GM18517 (cell line): ENCODE results near the gene ROBO4.

ENCODE experiments used
- ATAC-seq: cut with Tn5 transposase; IDR thresholded peaks from one replicate; pipeline ENCODE4 v1.9.1; 2021; ENCODE audit warnings: mild to moderate bottlenecking, moderate library complexity; ENCODE audit not compliant: unreplicated experiment

ROBO4 gene

DNA sequence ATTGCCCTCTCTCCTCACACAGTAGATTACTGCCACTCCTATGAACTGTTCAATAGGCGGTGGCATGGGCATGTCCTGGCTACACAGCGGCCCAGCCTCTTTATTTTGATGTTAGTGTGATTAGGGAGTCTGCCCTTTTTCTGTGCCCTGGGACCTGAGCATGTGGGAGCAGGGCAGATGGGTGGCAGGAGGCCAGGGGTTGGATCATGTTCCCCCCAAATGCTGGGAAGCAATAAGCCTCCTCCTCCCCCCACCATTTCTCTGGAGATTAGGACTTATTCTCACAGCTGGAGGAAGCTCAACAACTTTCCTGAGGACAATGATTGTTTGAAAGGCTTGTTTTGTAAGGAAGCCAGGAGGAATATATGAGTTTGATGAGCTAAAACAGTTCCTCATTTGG is 22.2 kb upstream of the ROBO4 start:
- no peak for ATAC-seq

GRCh38 chr11:124918950-124919349 is 21.3 kb upstream of the ROBO4 start, which contains the start of gene HEPN1:
Gene HEPN1 (plus strand): TSS chr11:124919250.
- ATAC-seq = no peak

DNA sequence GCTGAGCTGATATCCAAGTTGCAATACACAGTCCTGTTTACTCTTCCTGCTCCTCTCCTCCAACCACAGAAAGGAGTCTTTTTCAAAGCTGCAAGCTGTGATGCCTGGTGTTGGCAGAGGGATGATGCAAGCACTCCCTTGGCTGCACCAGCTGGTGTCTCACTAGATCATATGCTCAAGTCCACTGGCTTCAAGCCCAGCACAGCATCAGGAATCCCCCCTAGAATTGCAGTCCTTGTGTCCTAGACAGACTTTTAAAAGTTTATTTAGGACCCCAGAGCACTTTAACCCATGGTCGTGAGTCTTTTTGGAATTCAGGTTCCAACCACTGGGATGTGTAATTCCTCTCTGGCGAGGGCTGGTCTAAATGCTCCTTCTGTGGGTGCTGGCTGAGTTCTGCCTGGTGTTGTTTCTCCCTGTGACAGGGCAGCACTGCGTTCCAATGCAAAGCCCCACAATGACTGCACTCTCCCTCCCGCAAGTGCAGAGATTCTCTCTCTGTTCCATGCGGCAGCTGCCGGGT is 19.5 kb upstream of the ROBO4 start:
- ATAC-seq = no peak

DNA sequence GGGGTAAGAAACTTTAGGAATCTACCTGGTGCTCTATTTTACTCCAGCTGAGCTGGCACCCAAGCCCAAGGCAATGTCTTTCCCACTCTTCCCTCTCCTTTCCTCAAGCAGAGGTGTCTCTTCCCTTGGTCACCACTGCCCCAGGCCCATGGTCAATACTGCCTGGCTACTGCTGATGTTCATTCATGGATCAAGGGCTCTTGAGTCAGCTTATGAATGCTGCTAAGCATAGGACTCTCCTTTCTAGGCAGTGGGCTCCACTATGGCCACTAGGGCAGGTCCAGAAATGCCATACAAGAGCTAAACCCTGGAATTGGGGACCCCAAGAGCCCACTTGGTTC is 18.7 kb upstream of the ROBO4 start:
- ATAC-seq = no peak

DNA sequence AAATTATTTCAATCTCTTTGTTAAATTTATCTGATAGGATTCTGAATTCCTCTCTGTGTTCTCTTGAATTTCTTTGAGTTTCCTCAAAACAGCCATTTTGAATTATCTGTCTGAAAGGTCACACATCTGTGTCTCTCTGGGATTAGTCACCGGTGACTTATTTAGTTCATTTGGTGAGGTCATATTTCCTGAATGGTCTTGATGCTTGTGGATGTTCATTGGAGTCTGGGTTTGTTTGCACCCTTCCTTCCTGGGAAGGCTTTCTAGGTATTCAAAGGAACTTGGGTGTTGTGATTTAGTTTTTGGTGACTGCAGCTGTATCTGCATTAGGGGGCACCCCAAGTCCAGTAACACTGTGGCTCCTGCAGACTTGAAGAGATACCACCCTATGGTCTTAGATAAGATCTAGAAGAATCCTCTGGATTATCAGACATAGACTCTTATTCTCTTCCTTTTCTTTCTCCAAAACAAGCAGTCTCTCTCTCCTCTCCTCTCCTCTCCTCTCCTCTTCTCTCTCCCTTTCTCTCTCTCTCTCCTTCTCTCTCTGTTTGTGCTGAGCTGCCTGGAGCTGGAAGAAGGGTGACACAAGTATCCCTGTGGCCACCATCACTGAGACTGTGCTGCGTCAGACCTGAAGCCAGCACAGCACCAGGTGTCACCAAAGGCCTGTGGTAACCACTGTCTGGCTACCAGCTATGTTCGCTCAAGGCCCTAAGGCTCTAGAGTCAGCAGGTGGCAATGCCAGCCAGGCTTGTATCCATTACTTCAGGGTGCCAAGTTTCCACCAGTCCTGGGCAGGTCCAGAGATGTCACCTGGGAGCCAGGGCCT is 18.1 kb upstream of the ROBO4 start:
- ATAC-seq = no peak

DNA sequence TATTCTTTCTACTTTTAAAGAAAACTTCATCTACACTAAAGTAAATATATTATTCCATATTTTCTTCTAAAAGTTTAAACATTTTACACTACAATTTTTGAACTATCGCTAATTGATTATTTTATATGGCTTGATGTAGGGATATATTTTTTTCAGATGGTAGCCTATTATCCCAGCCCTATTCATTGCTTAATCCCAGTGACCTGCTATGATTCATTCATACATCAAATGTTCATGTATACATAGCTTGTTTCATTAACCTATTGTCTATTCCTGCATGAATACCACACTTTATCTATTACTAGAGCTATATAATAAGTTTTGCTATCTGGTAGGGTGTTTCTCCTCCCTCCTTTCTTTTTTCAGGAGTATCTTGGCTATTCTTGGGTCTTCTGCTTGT is 5.0 kb upstream of the ROBO4 start:
- no peak for ATAC-seq

- ATAC-seq = no peak
Observed at GRCh38 chr11:124900464-124900863, 2.8 kb upstream of the ROBO4 start.

- ATAC-seq = no peak
Observed at GRCh38 chr11:124899383-124900145, 1.9 kb upstream of the ROBO4 start.

DNA sequence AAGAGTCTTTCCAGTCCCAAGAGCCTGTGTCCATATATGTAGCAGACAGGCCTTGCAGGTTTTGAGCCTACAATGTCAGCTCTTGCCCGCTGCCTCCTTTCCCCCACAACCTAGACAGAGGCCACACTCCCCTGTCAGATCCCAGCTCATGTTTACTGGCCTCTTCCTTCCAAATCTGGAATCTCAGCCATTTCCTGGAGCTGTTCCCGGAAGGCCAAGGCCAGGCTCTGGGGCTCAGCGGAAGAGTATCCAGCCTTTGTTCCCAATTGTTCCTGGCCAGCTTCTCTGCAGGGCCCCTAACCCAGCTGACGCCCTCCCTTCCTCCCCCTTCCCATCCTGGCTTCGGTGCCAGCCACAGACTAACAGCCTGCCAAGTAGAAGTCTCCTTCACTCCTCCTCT is 1.0 kb upstream of the ROBO4 start:
- ATAC-seq = no peak

GRCh38 chr11:124898263-124898680 is 607 bp upstream of the ROBO4 start:
- no peak for ATAC-seq

- no peak for ATAC-seq
Observed at GRCh38 chr11:124896821-124897391, 759 bp downstream of the ROBO4 start.

- ATAC-seq = no peak
Observed at GRCh38 chr11:124896071-124896750, 1.5 kb downstream of the ROBO4 start.

DNA sequence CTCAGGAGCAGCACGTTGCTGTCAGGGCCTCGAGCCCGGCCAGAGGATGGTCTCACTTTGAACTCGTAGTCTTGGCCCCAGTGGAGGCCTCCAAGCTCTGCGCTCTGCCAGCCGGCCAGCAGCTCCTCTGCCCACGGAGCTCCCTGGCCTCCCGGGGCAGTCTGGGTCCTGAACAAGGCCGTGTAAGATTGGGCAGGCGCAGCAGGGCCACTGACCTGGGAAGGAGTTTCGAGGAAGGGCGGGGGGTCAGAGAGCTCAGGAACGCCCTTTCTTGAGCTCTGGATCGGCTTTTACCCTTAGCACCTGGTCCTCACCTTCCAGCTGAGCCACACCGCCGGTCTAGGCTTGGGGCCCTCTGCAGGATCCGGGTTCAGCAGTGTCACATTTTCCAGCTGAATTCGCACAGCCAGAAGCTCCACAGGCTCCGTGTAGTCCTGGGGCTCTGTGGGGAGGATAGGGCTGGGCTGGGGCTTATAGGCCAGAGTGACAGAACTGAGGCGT is 2.1 kb downstream of the ROBO4 start:
- ATAC-seq = no peak

- ATAC-seq = no peak
Observed at GRCh38 chr11:124894606-124895430, 2.8 kb downstream of the ROBO4 start.

GRCh38 chr11:124893781-124894401 is 3.8 kb downstream of the ROBO4 start:
- ATAC-seq = no peak

DNA sequence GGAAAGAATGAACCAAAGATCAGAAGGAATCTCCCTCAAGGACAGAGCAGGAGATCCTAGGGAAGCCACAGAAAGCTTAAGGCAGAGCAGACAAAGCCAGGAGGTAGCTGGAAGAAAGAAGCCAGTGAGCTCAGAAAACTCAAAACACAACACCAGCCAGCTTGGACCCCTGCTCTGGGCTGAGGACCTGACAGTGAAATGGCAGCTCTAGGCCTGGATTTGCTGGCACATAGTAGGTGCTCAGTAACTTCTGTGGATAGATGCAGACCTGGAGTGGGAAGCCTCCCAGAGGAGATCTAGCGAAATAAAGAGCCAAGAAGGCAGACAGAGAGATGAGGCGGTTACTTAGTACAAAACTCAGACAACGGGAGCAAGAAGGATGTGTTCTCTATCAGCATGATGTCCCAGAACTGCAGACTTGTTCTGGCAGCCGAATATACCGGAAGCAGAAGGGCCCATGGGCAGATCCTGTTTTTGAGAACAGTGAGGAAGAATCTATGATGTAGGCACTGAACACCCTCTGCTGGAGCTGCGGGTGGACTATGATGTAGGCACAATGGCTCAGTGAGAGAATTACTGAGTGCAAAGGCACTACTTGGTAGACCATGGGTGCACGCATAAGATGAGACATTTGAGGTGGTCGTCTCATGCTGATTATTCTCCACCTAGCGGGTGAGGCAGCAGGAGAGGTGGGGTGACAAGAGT is 4.8 kb downstream of the ROBO4 start:
- ATAC-seq = no peak

GRCh38 chr11:124892146-124892545 is 5.5 kb downstream of the ROBO4 start:
- no peak for ATAC-seq

DNA sequence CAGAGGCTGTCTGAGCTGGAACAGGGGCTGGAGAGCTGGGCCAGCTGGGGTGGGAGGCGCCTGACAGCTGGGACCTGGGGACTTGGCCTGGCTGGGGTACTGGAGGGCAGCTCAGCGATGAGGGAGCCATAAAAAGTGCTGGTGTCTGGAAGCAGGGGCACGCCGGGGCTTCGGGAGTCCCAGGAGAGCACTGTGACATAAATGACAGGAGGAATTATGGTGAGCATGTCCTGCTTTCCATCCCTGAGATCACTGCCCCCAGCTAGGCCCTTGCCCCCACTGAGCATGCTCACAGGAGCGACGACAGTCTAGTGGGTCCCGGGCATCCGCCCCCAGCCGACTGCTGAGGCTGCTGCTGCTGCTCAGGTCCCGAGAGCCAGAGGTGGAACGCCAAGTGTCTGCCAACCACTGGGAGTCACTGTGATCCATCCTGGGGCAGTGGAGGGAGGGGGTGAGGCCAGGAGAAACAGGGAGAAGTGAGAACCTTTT is 6.2 kb downstream of the ROBO4 start:
- ATAC-seq = no peak
